T-cell (primary cell): ENCODE measurements around the gene HCLS1. TPM values are rescaled to one million over a fixed set of nuclear protein-coding genes. Genes with fewer than 3 reads are reported as not detected.

Experiments used
- ATAC-seq, 4 experiments: fragments of 200-7000 bp in 3 of 4; fragments of 150-1000 bp in 1 of 4; cut with Tn5 transposase; replicated peaks in 1 of 4; 1 replicate in 3 of 4; 2 replicates in 1 of 4; pipeline ENCODE4 v1.10.0; 2021; ENCODE audit warnings: moderate library complexity in 3 of 4, mild to moderate bottlenecking in 2 of 4, moderate number of reproducible peaks in 1 of 4
- CTCF ChIA-PET, 2 donors: fragments of 300-600 bp; sonication (Branson Sonifier 250); formaldehyde crosslinking; loops; one replicate each; lab custom pipeline; 2022; ENCODE audit warnings: antibody characterized with exemption in 2 of 2; lab: Charles Lee
- POLR2A ChIA-PET, 2 donors: fragments of 300-600 bp; sonication (Branson Sonifier 250); formaldehyde crosslinking; loops; one replicate each; lab custom pipeline; 2022; ENCODE audit warnings: antibody characterized with exemption in 2 of 2; lab: Charles Lee
- DNase-seq, 35 experiments: peaks; one replicate each; pipeline versions ENCODE4 v3.0.0 to v3.0.0-alpha.2; 2013 to 2023
- H3K27ac ChIP-seq: one replicate; pipeline ENCODE4 v1.5.1; 2013; ENCODE audit warnings: low read length
- H3K27me3 ChIP-seq, 2 experiments: replicated peaks in 1 of 2; 1 replicate in 1 of 2; 2 replicates in 1 of 2; pipeline versions ENCODE4 v1.6.1 to v1.7.0; 2013; ENCODE audit warnings: low read length in 1 of 2, mixed read lengths in 1 of 2; ENCODE audit not compliant: control insufficient read depth in 2 of 2, insufficient read depth in 2 of 2; ENCODE audit errors: extremely low read depth in 1 of 2
- H3K36me3 ChIP-seq, 2 donors: 1 replicate in 1 of 2; 2 replicates in 1 of 2; pipeline versions ENCODE4 v1.6.1 to v1.7.0; 2013; ENCODE audit warnings: low read length in 1 of 2; ENCODE audit not compliant: control insufficient read depth in 2 of 2, insufficient read depth in 1 of 2; ENCODE audit errors: extremely low read depth in 1 of 2
- H3K4me1 ChIP-seq, 2 experiments: 1 replicate in 1 of 2; 2 replicates in 1 of 2; pipeline versions ENCODE4 v1.6.1 to v1.7.0; 2013; ENCODE audit warnings: low read length in 2 of 2, mixed read lengths in 1 of 2; ENCODE audit not compliant: insufficient read depth in 2 of 2, control insufficient read depth in 1 of 2; ENCODE audit errors: extremely low read depth in 1 of 2
- H3K4me3 ChIP-seq, 2 donors: 1 replicate in 1 of 2; 2 replicates in 1 of 2; pipeline versions ENCODE4 v1.5.1 to v1.7.0; 2013; ENCODE audit warnings: mild to moderate bottlenecking in 2 of 2, low read length in 1 of 2, moderate library complexity in 1 of 2; ENCODE audit not compliant: control insufficient read depth in 1 of 2; ENCODE audit errors: extremely low read depth in 1 of 2
- H3K9me3 ChIP-seq: 2 replicates; pipeline ENCODE4 v1.7.0; 2013
- H3K27ac Mint-ChIP-seq, 2 donors: one replicate each; pipeline ENCODE4 v1.8.0; 2020 to 2021; ENCODE audit warnings: mild to moderate bottlenecking in 2 of 2, mixed read lengths in 2 of 2
- H3K27me3 Mint-ChIP-seq, 2 donors: one replicate each; pipeline ENCODE4 v1.8.0; 2021 to 2022; ENCODE audit warnings: mixed read lengths in 2 of 2
- H3K36me3 Mint-ChIP-seq: one replicate; pipeline ENCODE4 v1.8.0; 2021; ENCODE audit warnings: mixed read lengths
- H3K4me1 Mint-ChIP-seq, 3 donors: one replicate each; pipeline ENCODE4 v1.8.0; 2020 to 2022; ENCODE audit warnings: mixed read lengths in 3 of 3, mild to moderate bottlenecking in 1 of 3
- H3K4me3 Mint-ChIP-seq, 3 donors: one replicate each; pipeline ENCODE4 v1.8.0; 2020 to 2022; ENCODE audit warnings: mild to moderate bottlenecking in 3 of 3, mixed read lengths in 3 of 3, moderate library complexity in 3 of 3
- H3K9me3 Mint-ChIP-seq, 3 donors: one replicate each; pipeline ENCODE4 v1.8.0; 2020 to 2022; ENCODE audit warnings: mixed read lengths in 3 of 3
- WGBS: methylation state at CpG from one replicate; pipeline ENCODE4 v1.1.5; 2013; ENCODE audit warnings: missing lambda C conversion rate; ENCODE audit not compliant: insufficient coverage; 5-methylcytosine and 5-hydroxymethylcytosine counted together
- total RNA-seq, 35 experiments: library from RNA in 6 of 35; stranded (reverse) in 6 of 35; fragments of 120-200 nt in 1 of 35; gene quantifications; one replicate each; pipeline versions ENCODE4 v1.2.1 to v1.2.4 and lab custom pipeline; 2013 to 2026

Gene HCLS1
- total RNA-seq, 5 donors from 2014 or later (not counting 1 experiment from before 2014, with no cell fraction given) = 280 to 329 (median 321) TPM

GRCh38 chr3:121584418-121584817, 76.3 kb downstream of the HCLS1 start:
- Mint-ChIP-seq H3K36me3 (no peaks in the 10 kb centered on the region), H3K27me3 (peaks cover 17 to 21% of the 10 kb centered on the region in 2 donors), H3K4me3 (no peak overlapping the region), H3K9me3 (no peaks in the 10 kb centered on the region), H3K4me1 (no peaks in the 10 kb centered on the region), H3K27ac (no peak overlapping the region)
- POLR2A ChIA-PET = interaction anchor here in 1 of 2 donors (0.6 kb wide), 1 partner anchor 22 kb away, joined by 6 read pairs; no protein-coding TSS in a partner anchor
- CTCF ChIA-PET = no interaction called here
- H3K4me1 ChIP-seq = no peaks in the 10 kb centered on the region
- H3K36me3 ChIP-seq = no peaks in the 10 kb centered on the region
- ATAC-seq = no peak
- WGBS = 83% methylated on average over 1 of the region's 1 CpG
- no peaks in the 10 kb centered on the region for H3K9me3 ChIP-seq
- H3K27me3 ChIP-seq = peaks cover 0 to 23% of the 10 kb centered on the region in 2 experiments
- no peak for DNase-seq
- H3K27ac ChIP-seq = no peak overlapping the region
- no peak overlapping the region for H3K4me3 ChIP-seq

- DNase-seq (no peak), ATAC-seq (no peak)
- H3K27ac ChIP-seq = no peak overlapping the region
- no peaks in the 10 kb centered on the region for H3K4me1 ChIP-seq
- Mint-ChIP-seq H3K9me3 (no peaks in the 10 kb centered on the region), H3K27ac (no peak overlapping the region), H3K4me3 (no peak overlapping the region), H3K36me3 (no peaks in the 10 kb centered on the region), H3K4me1 (no peaks in the 10 kb centered on the region), H3K27me3 (peaks cover 17 to 21% of the 10 kb centered on the region in 2 donors)
- WGBS = no CpG with 5 or more reads among the region's 2 CpGs
- ChIA-PET POLR2A (no interaction called here), CTCF (no interaction called here)
- H3K9me3 ChIP-seq = no peaks in the 10 kb centered on the region
- H3K36me3 ChIP-seq = no peaks in the 10 kb centered on the region
- H3K27me3 ChIP-seq = peaks cover 0 to 12% of the 10 kb centered on the region in 2 experiments
- no peak overlapping the region for H3K4me3 ChIP-seq
These were observed 79.0 kb downstream of the HCLS1 start for GRCh38 chr3:121581691-121582090.

Other genes with a start within 250 kb of the HCLS1 start
- gene POLQ, start 114.9 kb downstream of the HCLS1 start, total RNA-seq = 1 to 10 TPM in 1 of 5 donors, under 1 TPM in 4; 0.23 to 1.1 (median 0.47) TPM
- gene ARGFX, start 93.0 kb downstream of the HCLS1 start, total RNA-seq = not detected
- not detected for gene FBXO40, start 67.5 kb downstream of the HCLS1 start, total RNA-seq
- gene GOLGB1, start 88.8 kb upstream of the HCLS1 start, total RNA-seq = 10 to 100 TPM; 33.5 to 47.0 (median 40.1) TPM
- gene IQCB1, start 174.2 kb upstream of the HCLS1 start, total RNA-seq = 10 to 100 TPM; 24.9 to 44.5 (median 25.9) TPM
- 1 to 10 TPM; 4.4 to 9.2 (median 5.4) TPM for gene EAF2, start 174.3 kb upstream of the HCLS1 start, total RNA-seq
- 1 to 10 TPM; 1.6 to 3.0 (median 1.8) TPM for gene SLC15A2, start 233.5 kb upstream of the HCLS1 start, total RNA-seq